Nephron progenitor cell (in vitro differentiated cells): Measurements from ENCODE around the gene DDAH2.

Experiments used
- DNase-seq: peaks from one replicate; pipeline ENCODE4 v3.0.0; 2021
- H3K27ac Mint-ChIP-seq: 2 replicates; pipeline ENCODE4 v1.8.0; 2021; ENCODE audit warnings: mild to moderate bottlenecking, moderate library complexity, mixed read lengths
- H3K27me3 Mint-ChIP-seq: 2 replicates; pipeline ENCODE4 v1.8.0; 2021; ENCODE audit warnings: mild to moderate bottlenecking, low read depth, mixed read lengths; ENCODE audit not compliant: poor library complexity
- H3K36me3 Mint-ChIP-seq: 2 replicates; pipeline ENCODE4 v1.8.0; 2021; ENCODE audit warnings: low read depth, mixed read lengths
- H3K4me1 Mint-ChIP-seq: 2 replicates; pipeline ENCODE4 v1.8.0; 2021; ENCODE audit warnings: mixed read lengths
- H3K4me3 Mint-ChIP-seq: 2 replicates; pipeline ENCODE4 v1.8.0; 2021; ENCODE audit warnings: mild to moderate bottlenecking, moderate library complexity, mixed read lengths
- H3K9me3 Mint-ChIP-seq: 2 replicates; pipeline ENCODE4 v1.8.0; 2021; ENCODE audit warnings: mild to moderate bottlenecking, moderate library complexity, mixed read lengths
- CTCF ChIP-seq: fragments of 200-600 bp; sonication (generic); IDR thresholded peaks from 2 replicates; pipeline ENCODE4 v1.5.0; 2021; ENCODE audit warnings: antibody characterized with exemption

The DDAH2 gene

GRCh38 chr6:31689249-31690110 lies 39.6 kb downstream of the DDAH2 start:
- Mint-ChIP-seq H3K4me1 (peaks cover 13% of the 10 kb centered on the region), H3K27me3 (no peaks in the 10 kb centered on the region), H3K27ac (peak overlapping the region; percentile 97), H3K9me3 (no peaks in the 10 kb centered on the region), H3K4me3 (no peak overlapping the region), H3K36me3 (peaks cover 66% of the 10 kb centered on the region)
- DNase-seq: no peak
- peak; percentile 24 for TF ChIP-seq CTCF

- Mint-ChIP-seq H3K27me3 (peaks cover 3% of the 10 kb centered on the region), H3K9me3 (no peaks in the 10 kb centered on the region), H3K36me3 (peaks cover 59% of the 10 kb centered on the region), H3K4me1 (peaks cover 22% of the 10 kb centered on the region), H3K27ac (peak overlapping the region; percentile 64), H3K4me3 (no peak overlapping the region)
- TF ChIP-seq CTCF: no peak
- DNase-seq: no peak
Measured at GRCh38 chr6:31687860-31688693, 41.0 kb downstream of the DDAH2 start.

GRCh38 chr6:31687321-31687720 lies 41.8 kb downstream of the DDAH2 start:
- Mint-ChIP-seq H3K9me3 (no peaks in the 10 kb centered on the region), H3K4me1 (peaks cover 27% of the 10 kb centered on the region), H3K36me3 (peaks cover 51% of the 10 kb centered on the region), H3K4me3 (no peak overlapping the region), H3K27ac (no peak overlapping the region), H3K27me3 (peaks cover 4% of the 10 kb centered on the region)
- TF ChIP-seq CTCF: no peak
- no peak for DNase-seq

DNA sequence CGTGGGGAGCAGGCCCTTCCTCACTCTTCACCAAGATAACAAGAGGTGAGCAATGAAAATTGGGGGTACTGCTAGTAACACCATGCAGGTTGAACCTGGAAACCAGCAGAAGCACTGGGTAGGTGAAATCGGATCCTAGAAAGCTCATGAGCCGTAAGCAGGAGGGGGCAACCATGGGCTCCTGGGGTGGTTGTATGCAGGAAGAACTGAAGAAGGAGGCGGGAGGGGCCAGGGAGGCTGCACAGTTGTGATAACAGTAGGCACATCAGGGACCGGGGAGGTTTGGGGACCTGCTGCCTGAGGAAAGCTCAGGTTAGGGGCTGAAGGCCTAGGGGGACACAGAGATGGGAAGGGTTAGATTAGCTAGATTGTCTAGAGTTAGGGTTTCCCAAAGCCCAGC lies 42.6 kb downstream of the DDAH2 start:
- DNase-seq: no peak
- Mint-ChIP-seq H3K27ac (peak overlapping the region; percentile 88), H3K36me3 (peaks cover 48% of the 10 kb centered on the region), H3K4me3 (no peak overlapping the region), H3K27me3 (peaks cover 12% of the 10 kb centered on the region), H3K4me1 (peaks cover 34% of the 10 kb centered on the region), H3K9me3 (no peaks in the 10 kb centered on the region)
- no peak for TF ChIP-seq CTCF

DNA sequence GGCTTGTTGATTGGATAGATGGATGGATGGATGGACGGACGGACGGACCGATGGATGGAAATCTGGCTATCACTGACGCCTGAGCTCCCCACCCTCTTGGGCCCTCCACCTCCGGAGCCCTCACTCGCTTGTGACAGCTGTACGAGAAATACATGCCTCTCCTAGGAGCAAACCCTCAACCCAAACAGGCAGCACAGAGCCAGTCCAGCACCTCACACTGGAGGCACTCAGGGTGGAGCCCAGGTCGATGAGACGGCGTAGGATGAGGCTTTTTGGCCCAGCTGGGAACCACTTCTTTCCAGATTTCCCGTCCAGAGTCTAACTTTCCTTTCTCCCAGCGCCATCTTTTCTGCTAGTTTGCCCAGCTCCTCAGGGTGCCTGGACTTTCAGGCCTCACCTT lies 45.5 kb downstream of the DDAH2 start:
- no peak for DNase-seq
- Mint-ChIP-seq H3K4me1 (peaks cover 35% of the 10 kb centered on the region), H3K27ac (peak overlapping the region; percentile 18), H3K36me3 (peaks cover 37% of the 10 kb centered on the region), H3K4me3 (peak overlapping the region; percentile 87), H3K9me3 (no peaks in the 10 kb centered on the region), H3K27me3 (peaks cover 16% of the 10 kb centered on the region)
- no peak for TF ChIP-seq CTCF
